Cardiac muscle cell (in vitro differentiated cells and primary cell): ENCODE results near the gene ACSM2B. TPM values are rescaled to one million over a fixed set of nuclear protein-coding genes. Genes with fewer than 3 reads are reported as not detected.

ENCODE experiments used
- polyA plus RNA-seq: library from polyadenylated mRNA; unstranded; fragments of >200 nt; fragmentation: Nextera tagmentation; extraction: Ambion mirVana; gene quantifications from 2 replicates; pipeline ENCODE4 v1.2.1, GENCODE V29; 2016
- total RNA-seq: library from RNA; depleted of rRNA; stranded (reverse); fragments of >200 nt; gene quantifications from 2 replicates; pipeline ENCODE4 v1.2.3, GENCODE V29; 2016

ACSM2B gene
- total and polyA plus RNA-seq, 2 experiments from 2014 or later = not detected

Other genes starting within 250 kb of the ACSM2B start
- gene GP2, start 248.9 kb downstream of the ACSM2B start, total RNA-seq = not detected in 2 replicates
- not detected in 2 replicates for gene GP2, start 248.9 kb downstream of the ACSM2B start, polyA plus RNA-seq
- not detected in 2 replicates for gene UMOD, start 223.7 kb downstream of the ACSM2B start, total RNA-seq
- not detected in 2 replicates for gene UMOD, start 223.7 kb downstream of the ACSM2B start, polyA plus RNA-seq
- gene PDILT, start 171.6 kb downstream of the ACSM2B start, total RNA-seq = not detected in 2 replicates
- not detected in 2 replicates for gene PDILT, start 171.6 kb downstream of the ACSM2B start, polyA plus RNA-seq
- gene ACSM5, start 166.8 kb downstream of the ACSM2B start, total RNA-seq = 0.25 TPM in 1 of 2 replicates, not detected in the other
- gene ACSM5, start 166.8 kb downstream of the ACSM2B start, polyA plus RNA-seq = 0.16 TPM in 1 of 2 replicates, not detected in the other
- gene ACSM2A, start 124.8 kb downstream of the ACSM2B start, total RNA-seq = not detected in 2 replicates
- gene ACSM2A, start 124.8 kb downstream of the ACSM2B start, polyA plus RNA-seq = not detected in 2 replicates
- not detected in 2 replicates for gene ACSM1, start 121.3 kb upstream of the ACSM2B start, total RNA-seq
- not detected in 2 replicates for gene ACSM1, start 121.3 kb upstream of the ACSM2B start, polyA plus RNA-seq
- gene THUMPD1, start 165.5 kb upstream of the ACSM2B start, total RNA-seq = 83.3 and 85.9 TPM in 2 replicates
- gene THUMPD1, start 165.5 kb upstream of the ACSM2B start, polyA plus RNA-seq = 21.8 and 22.8 TPM in 2 replicates
- 1.2 and 4.5 TPM in 2 replicates for gene ACSM3, start 187.6 kb upstream of the ACSM2B start, total RNA-seq
- gene ACSM3, start 187.6 kb upstream of the ACSM2B start, polyA plus RNA-seq = 1.8 and 2.0 TPM in 2 replicates
- 26.9 and 28.0 TPM in 2 replicates for gene ERI2, start 230.1 kb upstream of the ACSM2B start, total RNA-seq
- gene ERI2, start 230.1 kb upstream of the ACSM2B start, polyA plus RNA-seq = 18.1 and 39.3 TPM in 2 replicates
- 5.1 and 22.5 TPM in 2 replicates for gene REXO5, start 230.2 kb upstream of the ACSM2B start, total RNA-seq
- gene REXO5, start 230.2 kb upstream of the ACSM2B start, polyA plus RNA-seq = 10.2 and 27.0 TPM in 2 replicates